Stimulated activated naive B cell treated with anti-CD40 and anti-IgM and Interleukin-4, amounts not matched to agents 10 μg/mL and 1 μg/mL and 100 μg/mL, for 72 hours (primary cell): Measurements from ENCODE around the gene ANKRD11.
A peak's percentile ranks its signal among the peaks of the same experiment; 100 is the strongest.

ENCODE experiments used
- ATAC-seq, 2 donors: fragments of 150-1000 bp; cut with Tn5 transposase; replicated peaks; 2 replicates each; pipeline ENCODE4 v1.10.0; 2021; ENCODE audit warnings: moderate library complexity in 1 of 2
- DNase-seq: peaks from one replicate; pipeline ENCODE4 v3.0.0; 2021
- H3K27ac Mint-ChIP-seq: one replicate; pipeline ENCODE4 v1.8.0; 2022; ENCODE audit warnings: mild to moderate bottlenecking, mixed read lengths
- H3K27me3 Mint-ChIP-seq, 2 donors: one replicate each; pipeline ENCODE4 v1.8.0; 2022; ENCODE audit warnings: mixed read lengths in 2 of 2
- H3K36me3 Mint-ChIP-seq, 2 donors: one replicate each; pipeline ENCODE4 v1.8.0; 2022; ENCODE audit warnings: mixed read lengths in 2 of 2, mild to moderate bottlenecking in 1 of 2
- H3K4me1 Mint-ChIP-seq, 2 donors: one replicate each; pipeline ENCODE4 v1.8.0; 2022; ENCODE audit warnings: mixed read lengths in 2 of 2, mild to moderate bottlenecking in 1 of 2
- H3K4me3 Mint-ChIP-seq, 2 donors: one replicate each; pipeline ENCODE4 v1.8.0; 2022; ENCODE audit warnings: mild to moderate bottlenecking in 2 of 2, mixed read lengths in 2 of 2, moderate library complexity in 1 of 2
- H3K9me3 Mint-ChIP-seq, 2 donors: one replicate each; pipeline ENCODE4 v1.8.0; 2022; ENCODE audit warnings: mixed read lengths in 2 of 2, mild to moderate bottlenecking in 1 of 2

The ANKRD11 gene

GRCh38 chr16:89295071-89295900, 195.1 kb downstream of the ANKRD11 start:
- no peak for DNase-seq
- no peak for ATAC-seq
- Mint-ChIP-seq H3K36me3 (peaks cover 35 to 39% of the 10 kb centered on the region in 2 donors), H3K4me3 (peak overlapping the region in 1 of 2 donors; percentile 39), H3K9me3 (no peaks in the 10 kb centered on the region), H3K27ac (peak overlapping the region; percentile 59), H3K4me1 (peaks cover 17 to 38% of the 10 kb centered on the region in 2 donors), H3K27me3 (no peaks in the 10 kb centered on the region)

- H3K4me3 Mint-ChIP-seq: no peak overlapping the region
- H3K27me3 Mint-ChIP-seq: no peaks in the 10 kb centered on the region
- peaks cover 17 to 38% of the 10 kb centered on the region in 2 donors for H3K4me1 Mint-ChIP-seq
- H3K9me3 Mint-ChIP-seq: no peaks in the 10 kb centered on the region
- H3K36me3 Mint-ChIP-seq: peaks cover 38 to 41% of the 10 kb centered on the region in 2 donors
- ATAC-seq (no peak), DNase-seq (no peak)
- peak overlapping the region; percentile 90 for H3K27ac Mint-ChIP-seq
These were observed 195.9 kb downstream of the ANKRD11 start for GRCh38 chr16:89294486-89294885.

DNA sequence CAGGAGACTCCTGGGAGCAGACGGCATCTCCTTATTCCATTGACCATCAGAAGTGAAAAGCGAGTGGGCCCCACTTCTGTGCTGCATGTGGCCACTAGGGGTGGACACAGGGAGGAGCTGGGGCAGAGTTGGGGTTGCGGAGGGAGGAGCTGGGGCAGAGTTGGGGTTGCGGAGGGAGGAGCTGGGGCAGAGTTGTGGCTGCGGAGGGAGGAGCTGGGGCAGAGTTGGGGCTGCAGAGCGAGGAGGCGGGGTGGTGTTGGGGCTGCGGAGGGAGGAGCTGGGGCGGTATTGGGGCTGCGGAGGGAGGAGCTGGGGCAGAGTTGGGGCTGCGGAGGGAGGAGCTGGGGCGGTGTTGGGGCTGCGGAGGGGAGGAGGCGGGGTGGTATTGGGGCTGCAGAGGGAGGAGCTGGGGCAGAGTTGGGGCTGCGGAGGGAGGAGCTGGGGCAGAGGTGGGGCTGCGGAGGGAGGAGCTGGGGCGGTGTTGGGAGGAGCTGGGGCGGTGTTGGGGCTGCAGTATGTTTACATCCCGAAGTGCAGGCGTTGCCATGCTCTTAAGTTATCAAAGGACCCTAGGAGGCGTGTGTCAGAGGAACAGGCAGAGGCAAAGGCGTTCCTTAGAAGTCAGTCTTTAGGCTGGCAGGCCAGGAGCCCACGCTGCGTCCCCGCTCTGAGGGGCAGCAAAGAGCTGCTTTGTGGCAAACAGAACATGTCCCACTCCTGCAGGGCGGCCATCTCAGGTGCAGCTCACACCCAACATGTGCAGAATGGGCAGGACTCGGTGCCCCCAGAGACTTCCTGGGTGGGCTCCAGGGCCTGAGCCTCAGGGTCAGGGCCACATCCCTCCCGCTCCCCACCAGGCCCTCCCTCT, 196.9 kb downstream of the ANKRD11 start:
- Mint-ChIP-seq H3K4me1 (peaks cover 15 to 33% of the 10 kb centered on the region in 2 donors), H3K27ac (peak overlapping the region; percentile 90), H3K9me3 (no peaks in the 10 kb centered on the region), H3K27me3 (no peaks in the 10 kb centered on the region), H3K4me3 (no peak overlapping the region), H3K36me3 (peaks cover 37% of the 10 kb centered on the region in 2 donors)
- DNase-seq (no peak), ATAC-seq (no peak)

DNA sequence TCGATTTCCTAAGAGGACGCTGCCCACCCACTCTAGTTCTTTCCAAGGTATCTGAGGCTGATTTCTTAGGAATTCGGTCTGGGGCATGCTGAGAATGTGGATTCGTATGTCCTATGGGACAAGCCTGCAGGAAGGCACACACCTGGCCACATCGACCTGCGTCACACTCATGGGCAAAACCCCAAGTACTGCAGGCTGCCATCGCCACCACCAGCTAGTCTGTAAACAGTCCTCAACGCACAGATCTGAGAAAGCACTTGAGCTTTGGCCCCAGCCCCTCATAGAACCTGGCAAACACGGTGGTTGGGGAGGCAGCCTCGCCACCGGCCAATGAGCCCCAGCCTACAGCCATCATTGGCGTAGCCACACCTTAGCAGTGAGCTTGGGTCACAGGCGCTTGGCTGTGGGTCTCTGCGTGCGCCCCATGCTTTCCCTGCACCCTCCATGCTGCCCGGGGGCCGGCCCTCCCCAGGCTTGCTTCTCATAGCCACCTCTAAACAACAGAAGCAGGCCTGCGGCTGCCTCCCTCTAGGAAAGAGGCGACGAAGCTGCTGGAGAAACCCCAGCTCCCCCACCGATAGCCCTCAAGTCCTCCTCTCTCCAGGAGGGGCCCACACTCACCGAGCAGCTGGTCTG, 197.8 kb downstream of the ANKRD11 start:
- peaks cover 36 to 39% of the 10 kb centered on the region in 2 donors for H3K36me3 Mint-ChIP-seq
- DNase-seq: no peak
- peak overlapping the region; percentile 75 for H3K27ac Mint-ChIP-seq
- peaks cover 12 to 29% of the 10 kb centered on the region in 2 donors for H3K4me1 Mint-ChIP-seq
- no peak overlapping the region for H3K4me3 Mint-ChIP-seq
- no peaks in the 10 kb centered on the region for H3K27me3 Mint-ChIP-seq
- no peak for ATAC-seq
- no peaks in the 10 kb centered on the region for H3K9me3 Mint-ChIP-seq

DNA sequence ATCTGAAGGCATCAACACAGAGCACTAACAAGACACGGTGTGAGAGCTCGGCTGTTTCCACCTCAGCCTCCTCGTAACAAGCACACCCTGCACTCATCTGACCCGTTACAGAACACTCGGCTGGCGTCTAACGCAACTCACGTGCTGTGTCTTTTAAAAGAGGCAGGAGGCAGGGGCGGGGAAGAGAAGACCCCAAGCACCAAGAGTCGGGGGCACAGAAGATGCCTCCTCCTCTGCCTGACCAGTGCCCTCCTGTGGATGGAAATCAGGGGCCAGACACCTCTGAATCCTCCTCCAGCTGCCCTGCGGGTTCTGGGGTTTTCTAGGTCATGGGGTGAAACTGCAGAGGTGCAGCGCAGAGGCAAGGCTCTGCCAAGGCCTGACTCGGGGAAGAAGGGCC, 198.6 kb downstream of the ANKRD11 start:
- peaks cover 12 to 26% of the 10 kb centered on the region in 2 donors for H3K4me1 Mint-ChIP-seq
- no peaks in the 10 kb centered on the region for H3K9me3 Mint-ChIP-seq
- ATAC-seq: no peak
- H3K27ac Mint-ChIP-seq: peak overlapping the region; percentile 51
- H3K4me3 Mint-ChIP-seq: no peak overlapping the region
- no peaks in the 10 kb centered on the region for H3K27me3 Mint-ChIP-seq
- no peak for DNase-seq
- H3K36me3 Mint-ChIP-seq: peaks cover 32 to 36% of the 10 kb centered on the region in 2 donors

- no peaks in the 10 kb centered on the region for H3K9me3 Mint-ChIP-seq
- no peaks in the 10 kb centered on the region for H3K27me3 Mint-ChIP-seq
- no peak overlapping the region for H3K27ac Mint-ChIP-seq
- H3K4me3 Mint-ChIP-seq: no peak overlapping the region
- H3K36me3 Mint-ChIP-seq: peaks cover 32 to 34% of the 10 kb centered on the region in 2 donors
- DNase-seq (no peak), ATAC-seq (no peak)
- H3K4me1 Mint-ChIP-seq: peaks cover 12 to 24% of the 10 kb centered on the region in 2 donors
These were observed 199.0 kb downstream of the ANKRD11 start for GRCh38 chr16:89291363-89291762.

DNA sequence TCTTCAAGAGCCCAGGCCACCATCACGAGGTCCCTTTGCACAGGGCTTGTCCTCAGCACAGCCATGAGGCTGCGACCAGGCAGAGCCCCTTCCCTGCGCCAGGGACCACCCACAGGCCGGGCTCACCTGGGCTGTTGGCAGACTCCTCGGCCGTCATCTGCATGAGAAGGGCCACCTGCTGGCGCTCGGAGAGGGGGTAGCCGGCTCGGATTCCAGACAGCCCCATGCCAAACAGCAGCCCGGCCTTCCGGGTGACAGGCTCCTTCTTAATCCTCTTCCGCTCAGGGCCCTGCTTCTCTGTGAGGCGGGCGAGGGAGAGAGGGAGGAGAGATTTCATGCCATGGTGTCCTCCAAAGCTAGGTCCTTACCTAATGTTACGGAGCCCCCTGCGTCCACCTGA, 199.5 kb downstream of the ANKRD11 start:
- peaks cover 29 to 38% of the 10 kb centered on the region in 2 donors for H3K36me3 Mint-ChIP-seq
- no peaks in the 10 kb centered on the region for H3K9me3 Mint-ChIP-seq
- H3K4me3 Mint-ChIP-seq: no peak overlapping the region
- DNase-seq (no peak), ATAC-seq (no peak)
- H3K4me1 Mint-ChIP-seq: peaks cover 10 to 19% of the 10 kb centered on the region in 2 donors
- H3K27me3 Mint-ChIP-seq: no peaks in the 10 kb centered on the region
- peak overlapping the region; percentile 80 for H3K27ac Mint-ChIP-seq

DNA sequence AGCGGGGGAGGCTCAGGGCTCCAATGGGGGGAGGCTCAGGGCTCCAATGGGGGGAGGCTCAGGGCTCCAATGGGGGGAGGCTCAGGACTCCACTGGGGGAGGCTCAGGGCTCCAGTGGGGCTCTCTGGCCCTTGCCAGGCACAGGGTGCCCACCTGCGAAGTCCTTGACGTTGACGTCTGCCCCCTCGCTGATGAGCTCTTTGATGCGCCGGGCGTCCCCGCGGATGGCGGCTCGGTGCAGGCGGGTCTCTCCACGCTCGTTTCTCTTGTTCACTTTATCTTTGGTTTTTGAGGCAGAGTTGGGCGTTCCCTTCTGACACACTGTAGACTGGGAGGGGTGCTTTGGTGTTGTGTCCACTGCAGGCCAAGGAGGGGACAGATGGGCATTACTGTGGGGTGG, 199.9 kb downstream of the ANKRD11 start:
- no peak for DNase-seq
- Mint-ChIP-seq H3K27me3 (no peaks in the 10 kb centered on the region), H3K4me1 (peaks cover 8 to 19% of the 10 kb centered on the region in 2 donors), H3K9me3 (no peaks in the 10 kb centered on the region), H3K36me3 (peaks cover 26 to 38% of the 10 kb centered on the region in 2 donors), H3K4me3 (no peak overlapping the region), H3K27ac (peak overlapping the region; percentile 80)
- ATAC-seq: no peak

DNA sequence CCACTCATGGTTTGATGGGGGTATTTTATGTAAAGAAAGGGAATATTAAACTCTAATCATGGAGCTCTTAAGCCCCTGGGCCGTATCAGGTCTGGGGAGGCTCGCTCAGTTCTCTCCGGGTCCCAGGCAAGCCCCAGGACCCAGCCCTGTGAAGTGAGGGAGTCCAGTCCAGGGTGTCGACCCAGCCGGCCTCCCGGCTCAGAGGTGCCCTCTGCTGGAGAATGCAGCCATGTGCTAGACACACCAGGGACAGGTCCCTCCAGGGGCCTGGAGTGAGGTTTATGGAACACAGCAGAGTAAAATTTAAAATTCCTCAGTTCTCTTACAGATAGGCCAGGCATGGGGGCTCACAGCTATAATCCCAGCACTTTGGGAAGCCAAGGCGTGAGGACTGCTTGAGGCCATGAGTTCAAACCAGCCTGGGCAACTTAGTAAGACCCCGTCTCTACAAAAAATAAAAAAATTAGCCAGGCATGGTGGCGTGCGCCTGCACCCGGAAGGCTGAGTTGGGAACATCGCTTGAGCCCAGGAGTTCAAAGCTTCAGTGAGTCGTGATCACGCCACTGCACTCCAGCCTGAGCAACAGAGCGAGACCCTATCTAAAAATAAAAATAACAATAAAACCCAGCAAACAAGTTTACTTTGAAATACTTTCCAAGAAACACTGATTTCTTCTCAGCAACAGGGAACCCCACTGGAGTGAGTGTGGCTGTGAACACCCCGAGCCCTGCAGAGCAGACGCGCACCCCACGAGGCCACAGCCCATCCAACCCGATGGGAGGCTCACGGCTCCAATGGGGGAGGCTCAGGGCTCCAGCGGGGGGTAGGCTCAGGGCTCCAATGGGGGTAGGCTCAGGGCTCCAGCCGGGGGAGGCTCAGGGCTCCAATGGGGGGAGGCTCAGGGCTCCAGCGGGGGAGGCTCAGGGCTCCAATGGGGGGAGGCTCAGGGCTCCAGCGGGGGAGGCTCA, 200.6 kb downstream of the ANKRD11 start:
- H3K9me3 Mint-ChIP-seq: no peaks in the 10 kb centered on the region
- DNase-seq (peak; percentile 53), ATAC-seq (peak; percentile 96 to 97)
- peaks cover 6 to 19% of the 10 kb centered on the region in 2 donors for H3K4me1 Mint-ChIP-seq
- H3K27ac Mint-ChIP-seq: peak overlapping the region; percentile 42
- H3K4me3 Mint-ChIP-seq: no peak overlapping the region
- H3K36me3 Mint-ChIP-seq: peaks cover 24 to 35% of the 10 kb centered on the region in 2 donors
- H3K27me3 Mint-ChIP-seq: no peaks in the 10 kb centered on the region

DNA sequence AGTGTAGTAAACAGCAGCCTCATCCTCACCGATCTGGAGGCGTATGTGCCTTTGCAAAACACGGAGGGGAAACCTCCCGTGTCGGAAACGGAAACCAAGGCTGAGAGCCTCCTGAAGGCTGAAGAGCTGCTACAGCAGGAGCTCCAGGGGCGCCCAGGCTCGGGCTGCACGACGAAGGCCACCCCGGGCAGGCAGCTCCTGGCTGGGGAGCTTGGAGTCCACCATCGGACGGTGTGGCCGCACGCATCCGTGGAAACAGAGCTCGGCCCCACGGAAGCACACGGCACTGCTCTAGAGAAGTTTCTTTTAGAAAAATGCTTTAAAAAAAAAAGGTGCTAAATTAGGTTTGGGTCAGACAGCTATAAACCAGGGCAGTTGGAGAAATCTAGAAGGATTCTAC, 201.4 kb downstream of the ANKRD11 start:
- peaks cover 6 to 14% of the 10 kb centered on the region in 2 donors for H3K4me1 Mint-ChIP-seq
- peak overlapping the region; percentile 42 for H3K27ac Mint-ChIP-seq
- H3K9me3 Mint-ChIP-seq: no peaks in the 10 kb centered on the region
- H3K27me3 Mint-ChIP-seq: no peaks in the 10 kb centered on the region
- ATAC-seq (no peak), DNase-seq (no peak)
- peaks cover 24 to 31% of the 10 kb centered on the region in 2 donors for H3K36me3 Mint-ChIP-seq
- H3K4me3 Mint-ChIP-seq: no peak overlapping the region

DNA sequence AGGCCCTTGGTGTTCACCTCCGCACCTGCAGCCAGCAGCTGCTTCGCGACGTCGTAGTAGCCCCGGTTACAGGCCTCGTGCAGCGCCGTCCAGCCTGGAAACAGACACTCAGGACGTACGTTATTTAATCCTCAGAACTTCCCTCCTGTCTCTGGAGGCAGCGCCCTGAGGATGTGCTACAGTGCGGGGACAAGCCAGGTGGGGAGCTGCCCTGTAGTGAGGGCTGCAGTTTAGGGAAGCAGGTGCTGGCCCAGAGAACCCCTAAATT, 201.8 kb downstream of the ANKRD11 start:
- no peak for ATAC-seq
- Mint-ChIP-seq H3K9me3 (no peaks in the 10 kb centered on the region), H3K36me3 (peaks cover 24 to 31% of the 10 kb centered on the region in 2 donors), H3K4me1 (peaks cover 6 to 14% of the 10 kb centered on the region in 2 donors), H3K27me3 (no peaks in the 10 kb centered on the region), H3K27ac (no peak overlapping the region), H3K4me3 (no peak overlapping the region)
- DNase-seq: no peak

- Mint-ChIP-seq H3K27me3 (no peaks in the 10 kb centered on the region), H3K4me1 (peaks cover 6 to 14% of the 10 kb centered on the region in 2 donors), H3K27ac (peak overlapping the region; percentile 20), H3K9me3 (no peaks in the 10 kb centered on the region), H3K4me3 (no peak overlapping the region), H3K36me3 (peaks cover 24 to 31% of the 10 kb centered on the region in 2 donors)
- DNase-seq (no peak), ATAC-seq (no peak)
These were observed 202.4 kb downstream of the ANKRD11 start for GRCh38 chr16:89287777-89288576.

- DNase-seq (no peak), ATAC-seq (no peak)
- Mint-ChIP-seq H3K36me3 (peaks cover 18 to 26% of the 10 kb centered on the region in 2 donors), H3K27me3 (no peaks in the 10 kb centered on the region), H3K4me1 (peaks cover under 1 to 2% of the 10 kb centered on the region in 2 donors), H3K27ac (no peak overlapping the region), H3K9me3 (no peaks in the 10 kb centered on the region), H3K4me3 (no peak overlapping the region)
These were observed 204.3 kb downstream of the ANKRD11 start for GRCh38 chr16:89286096-89286495.
